Uterus (tissue), 2 donors: Measurements from ENCODE around the gene ARID4B.

ENCODE experiments used
- CTCF ChIP-seq, 4 experiments: fragments of 200-600 bp in 2 of 4; fragments of 450-650 bp in 2 of 4; sonication (generic) in 2 of 4; IDR thresholded peaks; one replicate each; pipeline ENCODE4 v1.5.1; 2016 to 2019; ENCODE audit warnings: antibody characterized with exemption in 4 of 4, mild to moderate bottlenecking in 2 of 4, moderate library complexity in 1 of 4
- POLR2A ChIP-seq, 2 donors: fragments of 450-650 bp; IDR thresholded peaks; one replicate each; pipeline ENCODE4 v1.6.1; 2016; ENCODE audit warnings: antibody characterized with exemption in 2 of 2, mild to moderate bottlenecking in 1 of 2, moderate library complexity in 1 of 2

- no peak for TF ChIP-seq POLR2A (IDR thresholded peaks at IDR 0.05)
- TF ChIP-seq CTCF (IDR thresholded peaks at IDR 0.05), result no peak
Measured at GRCh38 chr1:235266967-235267366, 61.0 kb downstream of the ARID4B start.
